B cell (primary cell): ENCODE results near the gene C11orf21. TPM values are rescaled to one million over a fixed set of nuclear protein-coding genes. Genes with fewer than 3 reads are reported as not detected.

ENCODE experiments used
- ATAC-seq: fragments of 200-7000 bp; cut with Tn5 transposase; one replicate; pipeline ENCODE4 v1.10.0; 2021; ENCODE audit warnings: low read depth, mild to moderate bottlenecking, moderate number of reproducible peaks, moderate library complexity
- CTCF ChIA-PET: fragments of 350-600 bp; sonication (Branson Sonifier 250); formaldehyde crosslinking; loops from one replicate; lab custom pipeline; 2021; ENCODE audit warnings: antibody characterized with exemption, inconsistent platforms; lab: Charles Lee
- POLR2A ChIA-PET: fragments of 350-600 bp; sonication (Branson Sonifier 250); formaldehyde crosslinking; loops from one replicate; lab custom pipeline; 2021; ENCODE audit warnings: antibody characterized with exemption; lab: Charles Lee
- DNase-seq: peaks from one replicate; pipeline ENCODE4 v3.0.0; 2013
- H2AFZ ChIP-seq: 2 replicates; pipeline ENCODE4 v1.6.1; 2012; ENCODE audit warnings: mild to moderate bottlenecking, low read depth, low read length; ENCODE audit not compliant: insufficient read depth, poor library complexity, severe bottlenecking
- H3K27ac ChIP-seq, 2 donors: 1 replicate in 1 of 2; 2 replicates in 1 of 2; pipeline ENCODE4 v1.5.1; 2012 to 2013; ENCODE audit warnings: low read length in 2 of 2, mild to moderate bottlenecking in 2 of 2, moderate library complexity in 1 of 2
- H3K27me3 ChIP-seq, 4 experiments: fragments of 200-600 bp in 1 of 4; sonication (generic) in 1 of 4; replicated peaks in 1 of 4; 1 replicate in 2 of 4; 2 replicates in 2 of 4; pipeline versions ENCODE4 v1.6.1 to v1.7.0; 2013 to 2016; ENCODE audit warnings: low read length in 3 of 4, mild to moderate bottlenecking in 2 of 4, mixed read lengths in 1 of 4, moderate library complexity in 1 of 4; ENCODE audit not compliant: insufficient read depth in 4 of 4, control insufficient read depth in 3 of 4; ENCODE audit errors: control extremely low read depth in 1 of 4
- H3K36me3 ChIP-seq, 2 experiments: replicated peaks in 1 of 2; 1 replicate in 1 of 2; 2 replicates in 1 of 2; pipeline versions ENCODE4 v1.6.1 to v1.7.1; 2013; ENCODE audit warnings: low read length in 1 of 2; ENCODE audit not compliant: insufficient read depth in 2 of 2, control insufficient read depth in 1 of 2; ENCODE audit errors: control extremely low read depth in 1 of 2, extremely low read depth in 1 of 2
- H3K4me1 ChIP-seq, 2 donors: fragments of 200-600 bp in 1 of 2; sonication (generic) in 1 of 2; 1 replicate in 1 of 2; 2 replicates in 1 of 2; pipeline versions ENCODE4 v1.5.1 to v1.6.1; 2013 to 2017; ENCODE audit warnings: low read length in 2 of 2; ENCODE audit not compliant: control insufficient read depth in 2 of 2, insufficient read depth in 2 of 2
- H3K4me2 ChIP-seq: replicated peaks from 2 replicates; pipeline ENCODE3; 2012; ENCODE audit warnings: mild to moderate bottlenecking, low read depth, low read length; ENCODE audit not compliant: poor library complexity, severe bottlenecking
- H3K4me3 ChIP-seq, 5 experiments: fragments of 200-600 bp in 1 of 5; sonication (generic) in 1 of 5; 1 replicate in 3 of 5; 2 replicates in 2 of 5; pipeline versions ENCODE4 v1.5.1 to v1.7.0; 2011 to 2016; ENCODE audit warnings: low read length in 4 of 5, mild to moderate bottlenecking in 4 of 5, low read depth in 2 of 5, control low read depth in 1 of 5, moderate library complexity in 1 of 5; ENCODE audit not compliant: insufficient read depth in 1 of 5; ENCODE audit errors: control extremely low read depth in 1 of 5, extremely low read depth in 1 of 5
- H3K79me2 ChIP-seq: fragments of 200-600 bp; sonication (generic); one replicate; pipeline ENCODE4 v1.6.0; 2016; ENCODE audit warnings: low read length; ENCODE audit not compliant: control insufficient read depth, insufficient read depth
- H3K9ac ChIP-seq: fragments of 200-600 bp; sonication (generic); 2 replicates; pipeline ENCODE4 v1.6.1; 2017; ENCODE audit warnings: mild to moderate bottlenecking, low read length, moderate library complexity
- H3K9me3 ChIP-seq, 3 donors: one replicate each; pipeline versions ENCODE4 v1.6.1 to v1.7.1; 2013; ENCODE audit warnings: low read length in 2 of 3; ENCODE audit not compliant: control insufficient read depth in 2 of 3, insufficient read depth in 1 of 3; ENCODE audit errors: control extremely low read depth in 1 of 3
- H4K20me1 ChIP-seq: 2 replicates; pipeline ENCODE4 v1.6.0; 2012; ENCODE audit warnings: mild to moderate bottlenecking, low read length; ENCODE audit not compliant: insufficient read depth, control insufficient read depth, poor library complexity, severe bottlenecking
- H3K27ac Mint-ChIP-seq: one replicate; pipeline ENCODE4 v1.8.0; 2021; ENCODE audit warnings: mixed read lengths
- H3K27me3 Mint-ChIP-seq: one replicate; pipeline ENCODE4 v1.8.0; 2021; ENCODE audit warnings: mixed read lengths
- H3K4me1 Mint-ChIP-seq: one replicate; pipeline ENCODE4 v1.8.0; 2021; ENCODE audit warnings: mixed read lengths
- H3K4me3 Mint-ChIP-seq: one replicate; pipeline ENCODE4 v1.8.0; 2021; ENCODE audit warnings: mixed read lengths
- H3K9me3 Mint-ChIP-seq: one replicate; pipeline ENCODE4 v1.8.0; 2022; ENCODE audit warnings: mixed read lengths; ENCODE audit not compliant: insufficient read depth
- CTCF ChIP-seq: fragments of 200-600 bp; IDR thresholded peaks from one replicate; pipeline ENCODE4 v1.8.0; 2022; ENCODE audit warnings: antibody characterized with exemption, mild to moderate bottlenecking
- EZH2 ChIP-seq: IDR thresholded peaks from 2 replicates; pipeline ENCODE4 v1.6.1; 2012; ENCODE audit warnings: borderline replicate concordance, low read depth, mild to moderate bottlenecking, moderate library complexity, low read length; ENCODE audit not compliant: insufficient read depth, poor library complexity, severe bottlenecking
- WGBS: methylation state at CpG from one replicate; pipeline ENCODE4 v1.1.5; 2013; ENCODE audit warnings: missing lambda C conversion rate; ENCODE audit not compliant: insufficient coverage; 5-methylcytosine and 5-hydroxymethylcytosine counted together
- intact Hi-C: fragments of 100-400 bp; cut with micrococcal nuclease; formaldehyde crosslinking; loops from one replicate; pipeline ENCODE4 v1.10.0; 2022
- polyA plus RNA-seq: library from polyadenylated mRNA; depleted of rRNA; stranded (reverse); fragments of >200 nt; gene quantifications from 2 replicates; pipeline ENCODE4 v1.2.3, GENCODE V29; 2012
- total RNA-seq, 2 donors: library from RNA; stranded (reverse); fragments of 120-200 nt in 1 of 2; gene quantifications; 1 replicate in 1 of 2; 2 replicates in 1 of 2; pipeline versions ENCODE4 v1.2.3 to v1.2.4, GENCODE V29; 2013 to 2022

Gene C11orf21
- total and polyA plus RNA-seq, 2 donors (not counting 1 experiment from before 2014, with no cell fraction given), result 22.8 to 38.9 TPM

GRCh38 chr11:2290351-2290841 is 11.3 kb downstream of the C11orf21 start:
- intact Hi-C loops, result no loop called here
- H3K4me3 ChIP-seq, result no peak overlapping the region
- H3K9me3 ChIP-seq, result no peaks in the 10 kb centered on the region
- peaks cover 12% of the 10 kb centered on the region for H3K27me3 Mint-ChIP-seq
- CTCF ChIA-PET, result interaction anchor here (1.0 kb wide), 1 partner anchor 15 kb away, joined by 5 read pairs; no protein-coding TSS in a partner anchor
- H3K79me2 ChIP-seq, result no peaks in the 10 kb centered on the region
- TF ChIP-seq CTCF (no peak), EZH2 (no peak)
- H3K4me1 Mint-ChIP-seq, result peaks cover 5% of the 10 kb centered on the region
- H3K9me3 Mint-ChIP-seq, result no peaks in the 10 kb centered on the region
- peaks cover 0 to 4% (median 2%) of the 10 kb centered on the region in 4 experiments for H3K27me3 ChIP-seq
- no peaks in the 10 kb centered on the region for H4K20me1 ChIP-seq
- no peak overlapping the region for H3K27ac Mint-ChIP-seq
- no peak overlapping the region for H3K9ac ChIP-seq
- POLR2A ChIA-PET, result no interaction called here
- no peak for DNase-seq
- no peaks in the 10 kb centered on the region for H3K4me1 ChIP-seq
- H3K27ac ChIP-seq, result no peak overlapping the region
- no peak for ATAC-seq
- no peaks in the 10 kb centered on the region for H3K36me3 ChIP-seq
- whole genome bisulfite sequencing, result 74% methylated on average over 10 of the region's 10 CpGs
- H3K4me2 ChIP-seq, result no peak overlapping the region
- H3K4me3 Mint-ChIP-seq, result no peak overlapping the region
- no peak overlapping the region for H2AFZ ChIP-seq

- no peaks in the 10 kb centered on the region for H3K9me3 ChIP-seq
- WGBS, result 94% methylated on average over 10 of the region's 10 CpGs
- Mint-ChIP-seq H3K27me3 (peaks cover 12% of the 10 kb centered on the region), H3K9me3 (no peaks in the 10 kb centered on the region), H3K4me1 (peaks cover 4% of the 10 kb centered on the region), H3K4me3 (no peak overlapping the region), H3K27ac (no peak overlapping the region)
- H3K9ac ChIP-seq, result no peak overlapping the region
- ChIA-PET CTCF (interaction anchor here (1.0 to 1.1 kb wide), 2 partner anchors 15 to 131 kb away, joined by 3 to 5 read pairs; no protein-coding TSS in a partner anchor), POLR2A (no interaction called here)
- TF ChIP-seq EZH2, result no peak
- TF ChIP-seq CTCF, result no peak
- no peaks in the 10 kb centered on the region for H3K79me2 ChIP-seq
- no peak overlapping the region for H2AFZ ChIP-seq
- intact Hi-C loops, result no loop called here
- no peaks in the 10 kb centered on the region for H3K36me3 ChIP-seq
- peaks cover 0 to 7% (median 2%) of the 10 kb centered on the region in 4 experiments for H3K27me3 ChIP-seq
- H4K20me1 ChIP-seq, result no peaks in the 10 kb centered on the region
- DNase-seq, result no peak
- H3K27ac ChIP-seq, result no peak overlapping the region
- no peak overlapping the region for H3K4me3 ChIP-seq
- H3K4me1 ChIP-seq, result no peaks in the 10 kb centered on the region
- no peak for ATAC-seq
- H3K4me2 ChIP-seq, result no peak overlapping the region
Observed at GRCh38 chr11:2289859-2290258, 11.9 kb downstream of the C11orf21 start.
